Measurements from ENCODE around the gene MYH10.

Gene MYH10

GRCh38 chr17:8473451-8474192 is 156.9 kb downstream of the MYH10 start:
- Histone ChIP-seq H3F3A (ENCODE audit: insufficient read depth) (no peaks in the 10 kb centered on the region), H4K20me1 (ENCODE audit: low read depth, low read length) (no peaks in the 10 kb centered on the region), H2AFZ (ENCODE audit: low read depth, low read length, severe bottlenecking) (no peak overlapping the region), H3K36me3 (ENCODE audit: low read length) (no peaks in the 10 kb centered on the region), H3K9ac (ENCODE audit: low read length) (no peak overlapping the region), H3K9me3 (ENCODE audit: insufficient read depth, low read length) (no peaks in the 10 kb centered on the region), H3K4me3 (ENCODE audit: insufficient read depth, low read length, poor library complexity, severe bottlenecking) (no peak overlapping the region), H3K79me2 (ENCODE audit: insufficient read depth, low read length) (no peaks in the 10 kb centered on the region), H3K4me2 (ENCODE audit: low read depth, low read length, poor library complexity, severe bottlenecking) (no peak overlapping the region), H3K27ac (ENCODE audit: low read depth, low read length) (no peak overlapping the region), H3K9me2 (replicated peaks; ENCODE audit: insufficient read depth, low read length) (no peaks in the 10 kb centered on the region), H3K27me3 (ENCODE audit: low read length) (no peaks in the 10 kb centered on the region)
- no peak for TF ChIP-seq CTCF (IDR thresholded peaks at IDR 0.05; ENCODE audit: insufficient read depth, low read length, poor library complexity, severe bottlenecking)

DNA sequence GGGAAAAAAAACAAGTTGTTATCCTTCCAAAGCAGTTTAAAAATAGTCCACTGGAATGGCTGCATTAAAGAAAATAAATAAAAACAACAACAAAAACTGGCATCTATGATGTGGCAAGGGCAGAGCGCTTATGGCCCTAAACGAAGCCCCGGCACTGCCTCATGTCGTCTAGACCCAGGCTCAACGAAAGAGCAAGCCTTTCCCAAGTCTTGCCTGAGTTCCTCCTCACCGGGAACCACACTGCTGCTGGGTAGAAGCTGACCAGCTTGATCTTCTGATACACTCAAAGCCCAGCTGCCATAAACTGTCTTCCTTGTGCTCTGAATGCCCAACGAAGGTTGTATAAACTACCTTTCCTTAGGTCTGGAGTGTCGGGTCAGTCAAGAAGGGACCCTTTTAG is 157.9 kb downstream of the MYH10 start:
- Histone ChIP-seq H3K9me2 (replicated peaks; ENCODE audit: insufficient read depth, low read length) (no peaks in the 10 kb centered on the region), H4K20me1 (ENCODE audit: low read depth, low read length) (no peaks in the 10 kb centered on the region), H3K9ac (ENCODE audit: low read length) (no peak overlapping the region), H3K9me3 (ENCODE audit: insufficient read depth, low read length) (no peaks in the 10 kb centered on the region), H3K4me2 (ENCODE audit: low read depth, low read length, poor library complexity, severe bottlenecking) (no peak overlapping the region), H3K27me3 (ENCODE audit: low read length) (no peaks in the 10 kb centered on the region), H2AFZ (ENCODE audit: low read depth, low read length, severe bottlenecking) (no peak overlapping the region), H3K36me3 (ENCODE audit: low read length) (no peaks in the 10 kb centered on the region), H3K4me3 (ENCODE audit: insufficient read depth, low read length, poor library complexity, severe bottlenecking) (no peak overlapping the region), H3K27ac (ENCODE audit: low read depth, low read length) (no peak overlapping the region), H3K79me2 (ENCODE audit: insufficient read depth, low read length) (no peaks in the 10 kb centered on the region), H3F3A (ENCODE audit: insufficient read depth) (no peaks in the 10 kb centered on the region)
- TF ChIP-seq CTCF (IDR thresholded peaks at IDR 0.05; ENCODE audit: insufficient read depth, low read length, poor library complexity, severe bottlenecking), result no peak
- TF ChIP-seq EZH2phosphoT487 (conservative IDR thresholded peaks at IDR 0.05; ENCODE audit: low read length), result no peak

DNA sequence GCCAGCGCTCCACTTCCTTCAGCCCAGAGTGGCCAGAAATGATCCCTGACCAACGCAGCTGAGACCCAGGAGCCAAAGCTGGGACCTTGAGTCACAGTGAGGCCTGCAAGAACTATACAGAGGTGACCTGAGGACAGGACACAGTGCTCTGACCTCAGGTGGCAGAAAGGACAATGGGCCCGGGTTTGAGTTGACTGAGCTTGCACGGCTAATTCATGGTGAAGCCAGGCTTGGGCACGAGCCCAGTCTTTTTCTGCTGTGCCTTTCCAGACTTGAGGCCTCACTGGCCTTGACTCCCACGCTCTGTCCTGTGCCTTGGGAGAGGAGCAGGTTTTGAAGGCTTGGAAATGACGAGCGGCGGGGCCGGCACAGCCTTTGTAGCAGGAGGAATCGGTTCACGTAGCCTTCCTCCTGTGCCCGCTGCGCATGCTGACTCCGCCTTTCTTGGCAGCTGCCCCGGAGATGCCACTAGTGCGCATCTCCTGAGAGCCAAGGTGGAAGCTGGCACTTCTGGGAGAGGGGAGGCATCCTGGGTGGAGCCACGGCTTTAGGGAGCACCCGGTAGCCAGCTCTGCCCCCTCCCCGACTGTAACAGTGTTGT is 160.0 kb downstream of the MYH10 start:
- Histone ChIP-seq H3K9me3 (ENCODE audit: insufficient read depth, low read length) (no peaks in the 10 kb centered on the region), H3K9me2 (replicated peaks; ENCODE audit: insufficient read depth, low read length) (no peaks in the 10 kb centered on the region), H3K36me3 (ENCODE audit: low read length) (no peaks in the 10 kb centered on the region), H3F3A (ENCODE audit: insufficient read depth) (no peaks in the 10 kb centered on the region), H3K9ac (ENCODE audit: low read length) (no peak overlapping the region), H3K4me2 (ENCODE audit: low read depth, low read length, poor library complexity, severe bottlenecking) (no peak overlapping the region), H2AFZ (ENCODE audit: low read depth, low read length, severe bottlenecking) (no peak overlapping the region), H3K79me2 (ENCODE audit: insufficient read depth, low read length) (no peaks in the 10 kb centered on the region), H3K27ac (ENCODE audit: low read depth, low read length) (no peak overlapping the region), H4K20me1 (ENCODE audit: low read depth, low read length) (no peaks in the 10 kb centered on the region), H3K4me3 (ENCODE audit: insufficient read depth, low read length, poor library complexity, severe bottlenecking) (no peak overlapping the region), H3K27me3 (ENCODE audit: low read length) (no peaks in the 10 kb centered on the region)
- TF ChIP-seq EZH2phosphoT487 (conservative IDR thresholded peaks at IDR 0.05; ENCODE audit: low read length) (no peak), CTCF (IDR thresholded peaks at IDR 0.05; ENCODE audit: insufficient read depth, low read length, poor library complexity, severe bottlenecking) (no peak)
